Endothelial cell of umbilical vein (primary cell): ENCODE results near the gene CATSPER4. TPM values are rescaled to one million over a fixed set of nuclear protein-coding genes. Genes with fewer than 3 reads are reported as not detected.
A peak's percentile ranks its signal among the peaks of the same experiment; 100 is the strongest.

ENCODE experiments used
- BruUV-seq: library from RNA; stranded (reverse); fragments of 400-500 nt; replicated peaks from 2 replicates; lab custom pipeline; 2021; lab: Mats Ljungman, UMichigan
- CTCF ChIA-PET: fragments of 300-600, 350-600 bp; sonication (Branson Sonifier 250); formaldehyde crosslinking; loops from one replicate; lab custom pipeline; 2021; ENCODE audit warnings: antibody characterized with exemption, inconsistent platforms; lab: Charles Lee
- POLR2A ChIA-PET: fragments of 300-600, 350-600 bp; sonication (Branson Sonifier 250); formaldehyde crosslinking; loops from one replicate; lab custom pipeline; 2021; ENCODE audit warnings: antibody characterized with exemption, inconsistent platforms; lab: Charles Lee
- DNase-seq: peaks from one replicate; pipeline ENCODE4 v3.0.0-alpha.2; 2011; ENCODE audit warnings: low read depth, low spot score
- FAIRE-seq: peaks from 2 replicates; lab custom pipeline; 2011; peaks lifted over from hg19 to GRCh38; lab: Jason Lieb, UNC
- H2AFZ ChIP-seq: 2 replicates; pipeline ENCODE4 v1.6.0; 2012; ENCODE audit warnings: low read depth, low read length, control low read depth, inconsistent platforms
- H3K27ac ChIP-seq: 2 replicates; pipeline ENCODE4 v1.5.1; 2011; ENCODE audit warnings: low read depth, mild to moderate bottlenecking, control low read depth, low read length, moderate library complexity; ENCODE audit not compliant: insufficient read depth
- H3K27me3 ChIP-seq, 2 experiments: 2 replicates each; pipeline versions ENCODE4 v1.6.0 to v1.6.1; 2011; ENCODE audit warnings: low read length in 2 of 2, mixed read lengths in 1 of 2; ENCODE audit not compliant: control insufficient read depth in 2 of 2, insufficient read depth in 2 of 2
- H3K36me3 ChIP-seq, 2 experiments: 2 replicates in 1 of 2; 3 replicates in 1 of 2; pipeline ENCODE4 v1.5.1; 2011; ENCODE audit warnings: low read length in 2 of 2, mild to moderate bottlenecking in 1 of 2, moderate library complexity in 1 of 2; ENCODE audit not compliant: control insufficient read depth in 2 of 2, insufficient read depth in 2 of 2; ENCODE audit errors: extremely low read depth in 1 of 2
- H3K4me1 ChIP-seq: 3 replicates; pipeline ENCODE4 v1.5.1; 2011; ENCODE audit warnings: mild to moderate bottlenecking, low read length; ENCODE audit not compliant: control insufficient read depth, insufficient read depth; ENCODE audit errors: extremely low read depth
- H3K4me2 ChIP-seq: 2 replicates; pipeline ENCODE4 v1.6.1; 2011; ENCODE audit warnings: low read length, control low read depth, mixed read lengths; ENCODE audit not compliant: insufficient read depth
- H3K4me3 ChIP-seq, 3 experiments: fragments of 200-600 bp in 1 of 3; sonication (generic), shearing (Covaris generic) in 1 of 3; replicated peaks in 1 of 3; 2 replicates each; pipeline ENCODE4 v1.5.1; 2011 to 2016; ENCODE audit warnings: control low read depth in 3 of 3, low read length in 3 of 3, mild to moderate bottlenecking in 2 of 3, inconsistent platforms in 1 of 3, low read depth in 1 of 3, moderate library complexity in 1 of 3; ENCODE audit not compliant: insufficient read depth in 1 of 3
- H3K79me2 ChIP-seq: 2 replicates; pipeline ENCODE4 v1.6.0; 2012; ENCODE audit warnings: low read length, inconsistent platforms; ENCODE audit not compliant: control insufficient read depth, insufficient read depth
- H3K9ac ChIP-seq: replicated peaks from 2 replicates; pipeline ENCODE3; 2011; ENCODE audit warnings: low read length, control low read depth; ENCODE audit not compliant: insufficient read depth; ENCODE audit errors: extremely low read depth
- H3K9me1 ChIP-seq: replicated peaks from 3 replicates; pipeline ENCODE4 v1.6.0; 2011; ENCODE audit warnings: mild to moderate bottlenecking, low read length; ENCODE audit not compliant: control insufficient read depth, insufficient read depth; ENCODE audit errors: extremely low read depth
- H3K9me3 ChIP-seq: replicated peaks from 2 replicates; pipeline ENCODE4 v1.5.1; 2012; ENCODE audit warnings: low read length, inconsistent platforms; ENCODE audit not compliant: control insufficient read depth, insufficient read depth
- H4K20me1 ChIP-seq: replicated peaks from 2 replicates; pipeline ENCODE3; 2011; ENCODE audit warnings: mild to moderate bottlenecking, low read length; ENCODE audit not compliant: control insufficient read depth, insufficient read depth; ENCODE audit errors: extremely low read depth
- CTCF ChIP-seq, 2 donors: IDR thresholded peaks; 1 replicate in 1 of 2; 2 replicates in 1 of 2; pipeline ENCODE4 v1.5.1; 2011; ENCODE audit warnings: low read length in 2 of 2, mild to moderate bottlenecking in 2 of 2, moderate library complexity in 2 of 2, control low read depth in 1 of 2, inconsistent platforms in 1 of 2, low read depth in 1 of 2; ENCODE audit not compliant: insufficient read depth in 1 of 2; ENCODE audit errors: extremely low read depth in 1 of 2
- EZH2 ChIP-seq: IDR thresholded peaks from 2 replicates; pipeline ENCODE4 v1.6.1; 2012; ENCODE audit warnings: borderline replicate concordance, low read depth, mild to moderate bottlenecking, moderate library complexity, low read length, inconsistent platforms; ENCODE audit not compliant: severe bottlenecking
- JUN ChIP-seq: IDR thresholded peaks from 2 replicates; pipeline ENCODE4 v1.6.1; 2011; ENCODE audit warnings: borderline replicate concordance, low read depth; ENCODE audit not compliant: insufficient read length, insufficient read depth
- MYC ChIP-seq: IDR thresholded peaks from one replicate; pipeline ENCODE4 v1.6.1; 2011; ENCODE audit warnings: mild to moderate bottlenecking, low read depth, low read length
- POLR2A ChIP-seq: IDR thresholded peaks from 2 replicates; pipeline ENCODE4 v1.6.1; 2012; ENCODE audit warnings: low read depth, mild to moderate bottlenecking, control low read depth, low read length
- POLR2AphosphoS5 ChIP-seq: IDR thresholded peaks from 2 replicates; pipeline ENCODE4 v1.6.1; 2012; ENCODE audit warnings: low read depth, mild to moderate bottlenecking, control low read depth, low read length, moderate library complexity; ENCODE audit not compliant: insufficient read depth
- dilution Hi-C: fragments of 300-500 bp; cut with MboI; formaldehyde crosslinking; loops from one replicate; pipeline ENCODE4 v1.15.0; 2019; ENCODE audit warnings: low sequenced_read_pairs; ENCODE audit not compliant: extremely low pct_ligation_motif_present
- intact Hi-C: fragments of 100-400 bp; cut with micrococcal nuclease; formaldehyde crosslinking; loops from one replicate; pipeline ENCODE4 v1.10.0; 2022
- polyA plus RNA-seq, 4 experiments: library from polyadenylated mRNA; depleted of rRNA in 3 of 4; stranded (reverse) in 3 of 4; unstranded in 1 of 4; fragments of >200 nt; gene quantifications; 2 replicates each; pipeline versions ENCODE4 v1.2.1 to v1.2.3, GENCODE V29; 2011 to 2012; ENCODE audit warnings: missing spikeins in 1 of 4
- total RNA-seq: library from RNA; stranded (reverse); gene quantifications from 2 replicates; pipeline ENCODE4 v1.2.3, GENCODE V29; 2021
- TF ChIP-seq, protein P1 (sequence below): IDR thresholded peaks from 2 replicates; pipeline ENCODE4 v1.6.1; 2011; ENCODE audit not compliant: insufficient read depth, insufficient read length

The CATSPER4 gene
- total and polyA plus RNA-seq, 2 donors (not counting 3 experiments of a cell fraction or from before 2014, with no cell fraction given), result not detected

DNA sequence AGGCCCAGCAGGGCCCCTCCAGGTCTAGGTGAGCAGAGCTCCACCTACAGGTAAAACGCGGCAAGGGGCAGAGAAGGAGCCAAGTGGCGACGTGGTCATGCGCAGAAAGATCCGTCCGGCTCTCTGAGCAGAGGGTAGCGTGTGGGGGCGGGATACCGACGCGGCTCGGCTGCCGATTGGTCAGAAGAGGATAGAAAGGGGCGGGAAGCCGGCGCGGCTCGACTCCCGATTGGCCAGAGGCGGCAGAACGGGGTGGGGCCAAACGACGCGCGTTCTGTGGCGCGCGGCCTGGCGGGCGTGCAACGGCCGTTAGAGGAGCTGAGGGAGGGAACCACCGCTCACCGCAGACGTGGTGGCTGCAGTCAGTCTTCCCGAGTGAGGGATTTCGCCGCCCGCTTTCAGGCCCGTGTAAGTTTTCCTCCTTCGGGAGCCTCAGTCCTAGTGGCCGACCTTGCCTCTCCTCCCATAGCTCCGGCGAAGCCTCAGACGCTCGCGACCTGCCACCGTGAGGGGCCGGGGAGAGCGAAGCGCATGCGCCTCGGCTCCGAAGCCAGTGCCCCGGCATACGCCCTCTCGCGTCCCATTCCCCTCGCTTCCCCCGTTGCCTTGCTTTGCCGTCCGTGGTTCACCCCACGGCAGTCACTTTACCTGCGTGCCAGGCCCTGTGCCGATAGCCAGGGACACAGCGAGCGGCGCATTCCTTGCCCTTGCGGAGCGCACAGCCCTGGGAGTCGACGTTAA lies 43.7 kb downstream of the CATSPER4 start, which contains the start of gene CEP85:
Gene CEP85, plus strand, starts transcription at position 298 of the 741 bp plus-strand sequence. CDS start 5,584 bp downstream, outside the sequence.
- H2AFZ ChIP-seq, result peak within 1 kb of the TSS; percentile 96
- H3K4me1 ChIP-seq, result peaks cover 12% of the 10 kb centered on the region
- DNase-seq (peak; percentile 98), FAIRE-seq (peak; percentile 93)
- H3K9ac ChIP-seq, result peak within 1 kb of the TSS; percentile 66
- peak within 1 kb of the TSS; percentile 9 for H3K27ac ChIP-seq
- H3K79me2 ChIP-seq, result peaks cover 42% of the 10 kb centered on the region
- H3K4me2 ChIP-seq, result peak within 1 kb of the TSS; percentile 77
- TF ChIP-seq CTCF (IDR thresholded peaks at IDR 0.05; ENCODE audit: extremely low read depth in 1 of 2, insufficient read depth in 1 of 2, low read depth in 1 of 2, low read length in 2 of 2), result peak; percentile 87 to 92
- no peak for TF ChIP-seq JUN
- TF ChIP-seq EZH2, result no peak
- TF ChIP-seq POLR2A, result peak; percentile 81
- no peak for TF ChIP-seq POLR2AphosphoS5
- TF ChIP-seq, protein P1, sequence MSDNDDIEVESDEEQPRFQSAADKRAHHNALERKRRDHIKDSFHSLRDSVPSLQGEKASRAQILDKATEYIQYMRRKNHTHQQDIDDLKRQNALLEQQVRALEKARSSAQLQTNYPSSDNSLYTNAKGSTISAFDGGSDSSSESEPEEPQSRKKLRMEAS, result no peak
- no peak for TF ChIP-seq MYC
- peak within 1 kb of the TSS; percentile 35 to 78 (median 65) for H3K4me3 ChIP-seq
- no peaks in the 10 kb centered on the region for H4K20me1 ChIP-seq
- no peaks in the 10 kb centered on the region for H3K9me1 ChIP-seq
- no peaks in the 10 kb centered on the region for H3K36me3 ChIP-seq
- intact Hi-C loops (loop anchor here (1.0 to 2.0 kb wide), 4 partner anchors 43 to 199 kb away; partner anchors contain the start of gene ZNF593), dilution Hi-C loops (no loop called here)
- H3K27me3 ChIP-seq, result no peaks in the 10 kb centered on the region
- ChIA-PET CTCF (interaction anchor here (0.5 to 3.7 kb wide), 39 partner anchors 8 to 380 kb away, joined by 3 to 44 read pairs (median 6); partner anchors contain the start of genes C1orf232, CATSPER4, DHDDS and PAFAH2), POLR2A (interaction anchor here (0.6 to 1.0 kb wide), 4 partner anchors 52 to 987 kb away, joined by 3 read pairs; partner anchors contain the start of gene RSRP1)
- H3K9me3 ChIP-seq, result no peaks in the 10 kb centered on the region
- BruUV-seq, result TSS peak; percentile 56
